HG02885 (cell line): ENCODE results near the gene TRAM2.

Experiments
- ATAC-seq: cut with Tn5 transposase; IDR thresholded peaks from one replicate; pipeline ENCODE4 v1.9.1; 2021; ENCODE audit warnings: mild to moderate bottlenecking; ENCODE audit not compliant: unreplicated experiment, poor library complexity

The TRAM2 gene

GRCh38 chr6:52548999-52549398 is 27.9 kb downstream of the TRAM2 start:
- ATAC-seq, result no peak

- ATAC-seq, result no peak
Observed at GRCh38 chr6:52548353-52548713, 28.5 kb downstream of the TRAM2 start.

- no peak for ATAC-seq
Observed at GRCh38 chr6:52547647-52548352, 29.1 kb downstream of the TRAM2 start.

- peak; percentile 88 for ATAC-seq
Observed at GRCh38 chr6:52546678-52547077, 30.2 kb downstream of the TRAM2 start.

- ATAC-seq, result peak; percentile 71
Observed at GRCh38 chr6:52546192-52546591, 30.7 kb downstream of the TRAM2 start.

- ATAC-seq, result peak; percentile 30
Observed at GRCh38 chr6:52545406-52546119, 31.3 kb downstream of the TRAM2 start.

GRCh38 chr6:52544602-52545405 is 32.1 kb downstream of the TRAM2 start:
- no peak for ATAC-seq

- ATAC-seq, result no peak
Observed at GRCh38 chr6:52543729-52544601, 32.9 kb downstream of the TRAM2 start.

GRCh38 chr6:52543262-52543661 is 33.6 kb downstream of the TRAM2 start:
- ATAC-seq, result no peak

GRCh38 chr6:52541135-52541534 is 35.7 kb downstream of the TRAM2 start:
- ATAC-seq, result no peak

GRCh38 chr6:52540286-52540902 is 36.5 kb downstream of the TRAM2 start:
- no peak for ATAC-seq

GRCh38 chr6:52539607-52540006 is 37.3 kb downstream of the TRAM2 start:
- no peak for ATAC-seq

- no peak for ATAC-seq
Observed at GRCh38 chr6:52538901-52539354, 37.9 kb downstream of the TRAM2 start.

GRCh38 chr6:52538252-52538900 is 38.5 kb downstream of the TRAM2 start:
- ATAC-seq, result no peak

- ATAC-seq, result peak; percentile 62
Observed at GRCh38 chr6:52537001-52537753, 39.7 kb downstream of the TRAM2 start.

GRCh38 chr6:52536424-52536916 is 40.4 kb downstream of the TRAM2 start:
- peak; percentile 39 for ATAC-seq

- no peak for ATAC-seq
Observed at GRCh38 chr6:52535711-52536423, 41.0 kb downstream of the TRAM2 start.

GRCh38 chr6:52534966-52535390 is 41.9 kb downstream of the TRAM2 start:
- peak; percentile 51 for ATAC-seq
